ENCODE measurements around the gene DLG5. TPM values are rescaled to one million over a fixed set of nuclear protein-coding genes. Genes with fewer than 3 reads are reported as not detected.

The DLG5 gene
- total and polyA plus RNA-seq, 4 donors = 1.2 to 7.1 (median 4.6) TPM

GRCh38 chr10:77867124-77867719, 59.3 kb downstream of the DLG5 start:
- H3K36me3 ChIP-seq (ENCODE audit: control insufficient read depth in 4 of 4, insufficient read depth in 3 of 4, low read depth in 1 of 4, low read length in 3 of 4) = peaks cover 0 to 6% (median 0%) of the 10 kb centered on the region in 4 donors
- TF ChIP-seq RXRA (IDR thresholded peaks at IDR 0.05) = no peak
- no peak for TF ChIP-seq HNF4A (conservative IDR thresholded peaks at IDR 0.05)
- TF ChIP-seq TAF1 (conservative IDR thresholded peaks at IDR 0.05) = no peak
- no peak for TF ChIP-seq RAD21 (IDR thresholded peaks at IDR 0.05)
- TF ChIP-seq REST (IDR thresholded peaks at IDR 0.05) = no peak
- no peak for TF ChIP-seq FOXA2 (IDR thresholded peaks at IDR 0.05)
- no peak for TF ChIP-seq HNF4G (IDR thresholded peaks at IDR 0.05)
- TF ChIP-seq FOXA1 (IDR thresholded peaks at IDR 0.05) = no peak
- TF ChIP-seq ZBTB33 (IDR thresholded peaks at IDR 0.05) = no peak
- TF ChIP-seq YY1 (IDR thresholded peaks at IDR 0.05) = no peak
- no peak overlapping the region for H3K4me3 ChIP-seq (ENCODE audit: low read depth in 1 of 3, low read length in 3 of 3)
- no peak overlapping the region for H3K27ac ChIP-seq (ENCODE audit: low read depth in 1 of 2, low read length in 2 of 2)
- no peaks in the 10 kb centered on the region for H3K4me1 ChIP-seq (ENCODE audit: control insufficient read depth in 4 of 4, insufficient read depth in 4 of 4, low read length in 3 of 4)
- no peak overlapping the region for H3K9ac ChIP-seq (ENCODE audit: low read depth in 1 of 2, low read length in 2 of 2)
- H3K27me3 ChIP-seq (ENCODE audit: control insufficient read depth in 4 of 4, insufficient read depth in 4 of 4, low read length in 3 of 4) = no peaks in the 10 kb centered on the region
- WGBS = 81% methylated on average over 6 of the region's 6 CpGs
- H3K9me3 ChIP-seq (ENCODE audit: control insufficient read depth in 4 of 4, low read length in 3 of 4) = no peaks in the 10 kb centered on the region
- DNase-seq (ENCODE audit: low spot score) = no peak

- Histone ChIP-seq H3K9me3 (ENCODE audit: control insufficient read depth in 4 of 4, low read length in 3 of 4) (no peaks in the 10 kb centered on the region), H3K9ac (ENCODE audit: low read depth in 1 of 2, low read length in 2 of 2) (no peak overlapping the region), H3K4me1 (ENCODE audit: control insufficient read depth in 4 of 4, insufficient read depth in 4 of 4, low read length in 3 of 4) (no peaks in the 10 kb centered on the region), H3K36me3 (ENCODE audit: control insufficient read depth in 4 of 4, insufficient read depth in 3 of 4, low read depth in 1 of 4, low read length in 3 of 4) (peaks cover 0 to 6% (median 0%) of the 10 kb centered on the region in 4 donors), H3K27me3 (ENCODE audit: control insufficient read depth in 4 of 4, insufficient read depth in 4 of 4, low read length in 3 of 4) (no peaks in the 10 kb centered on the region), H3K27ac (ENCODE audit: low read depth in 1 of 2, low read length in 2 of 2) (no peak overlapping the region), H3K4me3 (ENCODE audit: low read depth in 1 of 3, low read length in 3 of 3) (no peak overlapping the region)
- TF ChIP-seq NR2F2 (IDR thresholded peaks at IDR 0.05) (no peak), REST (IDR thresholded peaks at IDR 0.05) (no peak), FOXA1 (IDR thresholded peaks at IDR 0.05) (no peak), FOXA2 (IDR thresholded peaks at IDR 0.05) (no peak), GABPA (IDR thresholded peaks at IDR 0.05 in 1 of 2, conservative IDR thresholded peaks at IDR 0.05 in 1 of 2) (no peak), YY1 (IDR thresholded peaks at IDR 0.05) (no peak), JUND (IDR thresholded peaks at IDR 0.05) (no peak), TAF1 (conservative IDR thresholded peaks at IDR 0.05) (no peak)
- 94% methylated on average over 3 of the region's 3 CpGs for WGBS
- no peak for DNase-seq (ENCODE audit: low spot score)
Observed at GRCh38 chr10:77866598-77866997, 60.0 kb downstream of the DLG5 start.
